Measurements from ENCODE around the gene CTXN1. TPM values are rescaled to one million over a fixed set of nuclear protein-coding genes. Genes with fewer than 3 reads are reported as not detected.

The CTXN1 gene
- total RNA-seq, 1 donor from 2014 or later, result 57.8 TPM

DNA sequence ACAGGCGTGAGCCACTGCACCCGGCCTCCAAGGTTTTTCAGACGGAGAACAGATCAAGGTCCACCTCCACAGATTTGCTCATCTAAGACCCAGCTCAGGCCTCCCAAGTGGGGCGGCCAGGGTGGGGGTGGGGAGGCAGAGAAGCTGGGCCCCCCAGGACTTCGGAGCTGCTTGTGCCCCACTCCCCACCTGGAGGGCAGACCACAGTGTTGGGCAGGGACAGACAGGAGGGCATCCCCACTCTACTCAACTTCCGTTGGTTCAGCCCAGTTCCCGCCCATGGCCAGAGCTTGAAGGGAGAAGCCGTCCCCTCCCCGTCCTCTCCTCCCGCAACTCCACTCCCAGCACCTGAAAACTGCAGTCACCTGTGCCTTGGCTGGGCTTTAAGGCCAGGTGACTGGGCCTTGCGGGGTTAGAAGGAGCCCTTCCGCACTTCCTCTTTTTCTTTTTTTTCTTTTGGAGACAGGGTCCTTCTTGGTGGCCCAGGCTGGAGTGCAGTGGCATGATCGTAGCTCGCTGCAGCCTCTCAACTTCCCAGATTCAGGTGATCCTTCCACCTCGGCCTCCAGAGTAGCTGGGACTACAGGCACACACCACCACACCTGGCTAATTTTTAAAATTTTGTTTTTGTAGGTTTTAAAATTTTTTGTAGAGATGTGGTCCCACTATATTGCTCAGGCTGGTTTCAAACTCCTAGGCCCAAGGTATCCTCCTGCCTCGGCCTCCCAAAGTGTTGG is 38.4 kb downstream of the CTXN1 start:
- no peak for DNase-seq (ENCODE audit: extremely low spot score, unreplicated experiment)
- Mint-ChIP-seq H3K36me3 (no peaks in the 10 kb centered on the region), H3K27me3 (peaks cover 15% of the 10 kb centered on the region), H3K4me3 (no peak overlapping the region), H3K27ac (no peak overlapping the region), H3K9me3 (no peaks in the 10 kb centered on the region), H3K4me1 (ENCODE audit: unreplicated experiment) (no peaks in the 10 kb centered on the region)
- TF ChIP-seq, protein P1, sequence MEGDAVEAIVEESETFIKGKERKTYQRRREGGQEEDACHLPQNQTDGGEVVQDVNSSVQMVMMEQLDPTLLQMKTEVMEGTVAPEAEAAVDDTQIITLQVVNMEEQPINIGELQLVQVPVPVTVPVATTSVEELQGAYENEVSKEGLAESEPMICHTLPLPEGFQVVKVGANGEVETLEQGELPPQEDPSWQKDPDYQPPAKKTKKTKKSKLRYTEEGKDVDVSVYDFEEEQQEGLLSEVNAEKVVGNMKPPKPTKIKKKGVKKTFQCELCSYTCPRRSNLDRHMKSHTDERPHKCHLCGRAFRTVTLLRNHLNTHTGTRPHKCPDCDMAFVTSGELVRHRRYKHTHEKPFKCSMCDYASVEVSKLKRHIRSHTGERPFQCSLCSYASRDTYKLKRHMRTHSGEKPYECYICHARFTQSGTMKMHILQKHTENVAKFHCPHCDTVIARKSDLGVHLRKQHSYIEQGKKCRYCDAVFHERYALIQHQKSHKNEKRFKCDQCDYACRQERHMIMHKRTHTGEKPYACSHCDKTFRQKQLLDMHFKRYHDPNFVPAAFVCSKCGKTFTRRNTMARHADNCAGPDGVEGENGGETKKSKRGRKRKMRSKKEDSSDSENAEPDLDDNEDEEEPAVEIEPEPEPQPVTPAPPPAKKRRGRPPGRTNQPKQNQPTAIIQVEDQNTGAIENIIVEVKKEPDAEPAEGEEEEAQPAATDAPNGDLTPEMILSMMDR (conservative IDR thresholded peaks at IDR 0.05), result no peak

DNA sequence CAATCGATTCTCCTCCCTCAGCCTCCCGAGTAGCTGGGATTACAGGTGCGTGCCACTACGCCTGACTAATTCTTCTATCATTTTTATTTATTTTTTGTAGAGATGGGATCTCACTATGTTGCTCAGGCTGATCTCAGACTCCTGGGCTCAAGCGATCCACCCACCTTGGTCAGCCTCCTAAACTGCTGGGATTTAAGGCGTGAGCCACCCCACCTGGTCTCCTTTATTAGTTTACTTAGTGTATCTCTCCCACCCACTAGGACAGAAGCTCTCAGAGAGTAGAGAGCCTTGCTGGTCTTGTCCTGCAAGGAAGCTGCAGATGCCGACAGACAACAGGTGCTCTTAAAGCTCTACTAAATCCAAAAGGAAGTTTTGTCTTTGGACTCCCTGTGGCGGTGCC is 40.1 kb downstream of the CTXN1 start:
- Mint-ChIP-seq H3K36me3 (no peaks in the 10 kb centered on the region), H3K27me3 (peaks cover 11% of the 10 kb centered on the region), H3K4me1 (ENCODE audit: unreplicated experiment) (no peaks in the 10 kb centered on the region), H3K4me3 (no peak overlapping the region), H3K9me3 (no peaks in the 10 kb centered on the region), H3K27ac (no peak overlapping the region)
- TF ChIP-seq, protein P1 (conservative IDR thresholded peaks at IDR 0.05), result no peak
- no peak for DNase-seq (ENCODE audit: extremely low spot score, unreplicated experiment)

DNA sequence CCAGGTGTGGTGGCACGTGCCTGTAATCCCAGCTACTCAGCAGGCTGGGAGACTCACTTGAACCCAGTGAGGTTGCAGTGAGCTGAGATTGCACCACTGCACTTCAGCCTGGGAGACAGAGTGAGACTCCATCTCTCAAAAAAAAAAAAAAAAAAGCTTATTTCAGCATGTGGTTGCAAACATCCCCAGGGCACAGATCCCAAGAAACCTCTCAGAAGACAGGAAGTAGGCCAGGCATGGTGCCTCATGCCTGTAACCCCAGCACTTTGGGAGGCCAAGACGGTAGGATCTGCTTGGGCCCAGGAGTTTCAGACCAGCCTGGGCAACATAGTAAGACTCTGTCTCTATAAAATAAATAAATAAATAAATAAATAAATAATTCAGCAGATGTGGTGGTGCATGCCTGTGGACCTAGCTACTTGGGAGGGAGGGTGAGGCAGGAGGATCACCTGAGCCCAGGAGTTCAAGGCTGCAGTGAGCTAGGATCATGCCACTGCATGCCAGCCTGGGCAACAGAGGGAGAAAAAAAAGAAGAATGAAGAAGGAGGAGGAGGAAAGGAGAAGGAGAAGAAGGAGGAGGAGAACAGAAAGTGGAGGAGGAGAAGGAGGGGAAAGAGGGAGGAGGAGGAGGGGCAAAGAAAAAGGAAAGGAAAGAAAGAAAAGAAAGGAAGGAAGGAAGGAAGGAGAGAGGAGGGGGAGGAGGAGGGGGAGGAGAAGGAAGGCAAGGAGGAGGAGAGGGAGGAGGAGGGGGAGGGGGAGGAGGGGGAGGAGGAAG is 42.0 kb downstream of the CTXN1 start:
- no peak for DNase-seq (ENCODE audit: extremely low spot score, unreplicated experiment)
- H3K9me3 Mint-ChIP-seq, result no peaks in the 10 kb centered on the region
- no peaks in the 10 kb centered on the region for H3K36me3 Mint-ChIP-seq
- peaks cover 10% of the 10 kb centered on the region for H3K27me3 Mint-ChIP-seq
- no peaks in the 10 kb centered on the region for H3K4me1 Mint-ChIP-seq (ENCODE audit: unreplicated experiment)
- TF ChIP-seq, protein P1 (conservative IDR thresholded peaks at IDR 0.05), result no peak
- H3K4me3 Mint-ChIP-seq, result no peak overlapping the region
- H3K27ac Mint-ChIP-seq, result no peak overlapping the region

DNA sequence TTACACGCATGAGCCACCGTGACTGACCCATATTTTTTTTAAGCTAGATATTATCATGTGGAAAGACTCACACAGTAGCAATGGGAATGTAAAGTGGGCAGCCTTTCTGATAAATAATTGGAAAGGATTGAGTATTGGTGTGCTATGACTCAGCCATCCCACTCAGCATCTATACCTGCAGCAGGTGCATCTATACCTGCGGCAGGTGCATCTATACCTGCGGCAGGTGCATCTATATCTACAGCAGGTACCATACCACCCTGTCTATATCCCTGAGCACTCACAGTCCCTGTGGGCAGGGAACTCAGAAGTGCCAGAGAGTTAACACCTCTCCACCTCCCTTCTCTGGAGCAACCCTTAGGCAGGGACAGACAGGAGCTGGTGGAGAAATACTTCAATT is 42.8 kb downstream of the CTXN1 start:
- H3K27me3 Mint-ChIP-seq, result peaks cover 6% of the 10 kb centered on the region
- TF ChIP-seq, protein P1 (conservative IDR thresholded peaks at IDR 0.05), result no peak
- H3K9me3 Mint-ChIP-seq, result no peaks in the 10 kb centered on the region
- no peaks in the 10 kb centered on the region for H3K4me1 Mint-ChIP-seq (ENCODE audit: unreplicated experiment)
- H3K36me3 Mint-ChIP-seq, result no peaks in the 10 kb centered on the region
- DNase-seq (ENCODE audit: extremely low spot score, unreplicated experiment), result no peak
- no peak overlapping the region for H3K27ac Mint-ChIP-seq
- no peak overlapping the region for H3K4me3 Mint-ChIP-seq

DNA sequence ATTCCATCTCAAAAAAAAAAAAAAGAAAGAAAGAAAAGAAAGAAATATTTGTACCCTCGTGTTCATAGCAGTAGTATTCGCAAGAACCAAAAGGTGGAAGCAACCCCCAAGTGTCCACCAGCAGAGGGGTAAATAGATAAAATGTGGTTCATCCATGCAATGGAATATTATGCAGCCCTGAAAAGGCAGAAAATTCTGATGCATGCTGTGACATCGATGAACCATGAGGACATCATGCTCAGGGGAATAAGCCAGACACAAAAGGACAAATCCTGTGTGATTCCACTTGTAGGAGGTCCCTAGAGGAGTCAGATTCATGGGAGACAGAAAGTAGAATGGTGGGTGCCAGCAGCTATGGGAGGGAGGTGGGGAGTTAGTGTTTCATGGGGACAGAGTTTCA is 44.0 kb downstream of the CTXN1 start:
- no peaks in the 10 kb centered on the region for H3K9me3 Mint-ChIP-seq

More for the DNA sequence above, 44.0 kb downstream of the CTXN1 start:
- peaks cover 7% of the 10 kb centered on the region for H3K27me3 Mint-ChIP-seq
- no peak for DNase-seq (ENCODE audit: extremely low spot score, unreplicated experiment)
- H3K27ac Mint-ChIP-seq, result no peak overlapping the region
- TF ChIP-seq, protein P1 (conservative IDR thresholded peaks at IDR 0.05), result no peak
- no peaks in the 10 kb centered on the region for H3K4me1 Mint-ChIP-seq (ENCODE audit: unreplicated experiment)
- no peaks in the 10 kb centered on the region for H3K36me3 Mint-ChIP-seq
- no peak overlapping the region for H3K4me3 Mint-ChIP-seq

All from type B pancreatic cell (in vitro differentiated cells).